ENCODE results near the gene MAP1LC3B.

Gene MAP1LC3B

GRCh38 chr16:87348616-87349157 is 43.4 kb upstream of the MAP1LC3B start:
- Histone ChIP-seq H3K27ac (ENCODE audit: extremely low read depth, low read depth, low read length) (no peak overlapping the region), H3K9me3 (ENCODE audit: control insufficient read depth, insufficient read depth, low read depth, low read length) (no peaks in the 10 kb centered on the region), H3K4me3 (ENCODE audit: low read depth, low read length) (no peak overlapping the region), H3K36me3 (ENCODE audit: control insufficient read depth in 2 of 2, insufficient read depth in 1 of 2, low read length in 2 of 2) (peaks cover 0 to 36% of the 10 kb centered on the region in 2 experiments; a peak in 2 of 3 replicates), H3K4me1 (ENCODE audit: control insufficient read depth, insufficient read depth, low read length) (no peaks in the 10 kb centered on the region)
- CTCF ChIA-PET = interaction anchor here (0.7 kb wide), 1 partner anchor 145 kb away, joined by 3 read pairs; no protein-coding TSS in a partner anchor
- POLR2A ChIA-PET = interaction anchor here (1.0 kb wide), 1 partner anchor 30 kb away, joined by 3 read pairs; no protein-coding TSS in a partner anchor
- no peak for TF ChIP-seq ZNF776 (tag by site-specific recombination; IDR thresholded peaks at IDR 0.05; ENCODE audit: borderline replicate concordance)
- no peak for TF ChIP-seq ZBTB11 (tag by site-specific recombination; conservative IDR thresholded peaks at IDR 0.05; ENCODE audit: low read depth)
- no peak for TF ChIP-seq ZNF18 (tag by site-specific recombination; IDR thresholded peaks at IDR 0.05)
- TF ChIP-seq SP3 (tag by site-specific recombination; IDR thresholded peaks at IDR 0.05) = no peak
- no peak for TF ChIP-seq ZNF660 (tag by site-specific recombination; IDR thresholded peaks at IDR 0.05)
- TF ChIP-seq ZNF843 (tag by site-specific recombination; IDR thresholded peaks at IDR 0.05) = no peak
- TF ChIP-seq, protein P1, sequence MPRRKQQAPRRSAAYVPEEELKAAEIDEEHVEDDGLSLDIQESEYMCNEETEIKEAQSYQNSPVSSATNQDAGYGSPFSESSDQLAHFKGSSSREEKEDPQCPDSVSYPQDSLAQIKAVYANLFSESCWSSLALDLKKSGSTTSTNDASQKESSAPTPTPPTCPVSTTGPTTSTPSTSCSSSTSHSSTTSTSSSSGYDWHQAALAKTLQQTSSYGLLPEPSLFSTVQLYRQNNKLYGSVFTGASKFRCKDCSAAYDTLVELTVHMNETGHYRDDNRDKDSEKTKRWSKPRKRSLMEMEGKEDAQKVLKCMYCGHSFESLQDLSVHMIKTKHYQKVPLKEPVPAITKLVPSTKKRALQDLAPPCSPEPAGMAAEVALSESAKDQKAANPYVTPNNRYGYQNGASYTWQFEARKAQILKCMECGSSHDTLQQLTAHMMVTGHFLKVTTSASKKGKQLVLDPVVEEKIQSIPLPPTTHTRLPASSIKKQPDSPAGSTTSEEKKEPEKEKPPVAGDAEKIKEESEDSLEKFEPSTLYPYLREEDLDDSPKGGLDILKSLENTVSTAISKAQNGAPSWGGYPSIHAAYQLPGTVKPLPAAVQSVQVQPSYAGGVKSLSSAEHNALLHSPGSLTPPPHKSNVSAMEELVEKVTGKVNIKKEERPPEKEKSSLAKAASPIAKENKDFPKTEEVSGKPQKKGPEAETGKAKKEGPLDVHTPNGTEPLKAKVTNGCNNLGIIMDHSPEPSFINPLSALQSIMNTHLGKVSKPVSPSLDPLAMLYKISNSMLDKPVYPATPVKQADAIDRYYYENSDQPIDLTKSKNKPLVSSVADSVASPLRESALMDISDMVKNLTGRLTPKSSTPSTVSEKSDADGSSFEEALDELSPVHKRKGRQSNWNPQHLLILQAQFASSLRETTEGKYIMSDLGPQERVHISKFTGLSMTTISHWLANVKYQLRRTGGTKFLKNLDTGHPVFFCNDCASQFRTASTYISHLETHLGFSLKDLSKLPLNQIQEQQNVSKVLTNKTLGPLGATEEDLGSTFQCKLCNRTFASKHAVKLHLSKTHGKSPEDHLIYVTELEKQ (tag by site-specific recombination; IDR thresholded peaks at IDR 0.05; ENCODE audit: borderline replicate concordance) = no peak
- no peak for TF ChIP-seq ZNF658 (tag by site-specific recombination; IDR thresholded peaks at IDR 0.05)
- no peak for TF ChIP-seq ZNF157 (tag by site-specific recombination; IDR thresholded peaks at IDR 0.05)
- TF ChIP-seq HIC1 (tag by site-specific recombination; IDR thresholded peaks at IDR 0.05) = no peak
- no peak for TF ChIP-seq ZNF701 (tag by site-specific recombination; IDR thresholded peaks at IDR 0.05)
- no peak for TF ChIP-seq ZNF148 (tag by site-specific recombination; IDR thresholded peaks at IDR 0.05; ENCODE audit: borderline replicate concordance)
- no peak for TF ChIP-seq ZNF48 (tag by site-specific recombination; IDR thresholded peaks at IDR 0.05)
- TF ChIP-seq BCL11A (tag by site-specific recombination; IDR thresholded peaks at IDR 0.05; ENCODE audit: low read depth) = no peak
- no peak for TF ChIP-seq ZNF266 (tag by site-specific recombination; IDR thresholded peaks at IDR 0.05; ENCODE audit: low read depth)
- TF ChIP-seq, protein P2, sequence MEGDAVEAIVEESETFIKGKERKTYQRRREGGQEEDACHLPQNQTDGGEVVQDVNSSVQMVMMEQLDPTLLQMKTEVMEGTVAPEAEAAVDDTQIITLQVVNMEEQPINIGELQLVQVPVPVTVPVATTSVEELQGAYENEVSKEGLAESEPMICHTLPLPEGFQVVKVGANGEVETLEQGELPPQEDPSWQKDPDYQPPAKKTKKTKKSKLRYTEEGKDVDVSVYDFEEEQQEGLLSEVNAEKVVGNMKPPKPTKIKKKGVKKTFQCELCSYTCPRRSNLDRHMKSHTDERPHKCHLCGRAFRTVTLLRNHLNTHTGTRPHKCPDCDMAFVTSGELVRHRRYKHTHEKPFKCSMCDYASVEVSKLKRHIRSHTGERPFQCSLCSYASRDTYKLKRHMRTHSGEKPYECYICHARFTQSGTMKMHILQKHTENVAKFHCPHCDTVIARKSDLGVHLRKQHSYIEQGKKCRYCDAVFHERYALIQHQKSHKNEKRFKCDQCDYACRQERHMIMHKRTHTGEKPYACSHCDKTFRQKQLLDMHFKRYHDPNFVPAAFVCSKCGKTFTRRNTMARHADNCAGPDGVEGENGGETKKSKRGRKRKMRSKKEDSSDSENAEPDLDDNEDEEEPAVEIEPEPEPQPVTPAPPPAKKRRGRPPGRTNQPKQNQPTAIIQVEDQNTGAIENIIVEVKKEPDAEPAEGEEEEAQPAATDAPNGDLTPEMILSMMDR (tag by site-specific recombination; IDR thresholded peaks at IDR 0.05) = no peak
- TF ChIP-seq TRIM28 (IDR thresholded peaks at IDR 0.05; ENCODE audit: borderline replicate concordance, low read length) = no peak
- no peak for TF ChIP-seq ZNF558 (tag by site-specific recombination; IDR thresholded peaks at IDR 0.05)
- TF ChIP-seq ZNF548 (tag by site-specific recombination; IDR thresholded peaks at IDR 0.05) = no peak
